ENCODE measurements around the gene GAS2L1. TPM values are rescaled to one million over a fixed set of nuclear protein-coding genes. Genes with fewer than 3 reads are reported as not detected.

The GAS2L1 gene
- total and polyA plus RNA-seq, 3 donors from 2014 or later = 84.9 to 197 (median 191) TPM

- Histone ChIP-seq H3K9me3 (no peaks in the 10 kb centered on the region), H3K27ac (no peak overlapping the region), H3K27me3 (no peaks in the 10 kb centered on the region), H3K36me3 (ENCODE audit: low read depth, missing control alignments) (no peaks in the 10 kb centered on the region), H3K4me3 (no peak overlapping the region), H3K4me1 (no peaks in the 10 kb centered on the region)
- TF ChIP-seq POLR2A (IDR thresholded peaks at IDR 0.05) (no peak), CTCF (IDR thresholded peaks at IDR 0.05) (no peak)
- WGBS, 2 donors = 86 to 94% methylated on average over 1 of the region's 1 CpG
- intact Hi-C loops (cut with DNase I; ENCODE audit: low total_unique reads) = no loop called here
- no peak for DNase-seq
Measured at GRCh38 chr22:29277927-29278326, 28.5 kb upstream of the GAS2L1 start.

- intact Hi-C loops (cut with DNase I; ENCODE audit: low total_unique reads) = no loop called here
- TF ChIP-seq CTCF (IDR thresholded peaks at IDR 0.05) = no peak
- TF ChIP-seq POLR2A (IDR thresholded peaks at IDR 0.05) = no peak
- 85 to 97% methylated on average over 3 of the region's 3 CpGs for WGBS, 2 donors
- no peak for DNase-seq
- H3K27me3 ChIP-seq = no peaks in the 10 kb centered on the region
- H3K4me1 ChIP-seq = no peaks in the 10 kb centered on the region
- no peak overlapping the region for H3K4me3 ChIP-seq
- H3K27ac ChIP-seq = no peak overlapping the region
- no peaks in the 10 kb centered on the region for H3K36me3 ChIP-seq (ENCODE audit: low read depth, missing control alignments)
- no peaks in the 10 kb centered on the region for H3K9me3 ChIP-seq
Measured at GRCh38 chr22:29284196-29284595, 22.3 kb upstream of the GAS2L1 start.

GRCh38 chr22:29288837-29289236 is 17.6 kb upstream of the GAS2L1 start:
- intact Hi-C loops (cut with DNase I; ENCODE audit: low total_unique reads) = no loop called here
- TF ChIP-seq POLR2A (IDR thresholded peaks at IDR 0.05) (no peak), CTCF (IDR thresholded peaks at IDR 0.05) (no peak)
- WGBS, 2 donors = 60 to 70% methylated on average over 2 of the region's 2 CpGs
- no peaks in the 10 kb centered on the region for H3K36me3 ChIP-seq (ENCODE audit: low read depth, missing control alignments)
- no peak overlapping the region for H3K27ac ChIP-seq
- no peaks in the 10 kb centered on the region for H3K4me1 ChIP-seq
- no peaks in the 10 kb centered on the region for H3K27me3 ChIP-seq
- no peak overlapping the region for H3K4me3 ChIP-seq
- no peaks in the 10 kb centered on the region for H3K9me3 ChIP-seq
- no peak for DNase-seq

- Histone ChIP-seq H3K36me3 (ENCODE audit: low read depth, missing control alignments) (no peaks in the 10 kb centered on the region), H3K27ac (no peak overlapping the region), H3K9me3 (no peaks in the 10 kb centered on the region), H3K27me3 (no peaks in the 10 kb centered on the region), H3K4me1 (no peaks in the 10 kb centered on the region), H3K4me3 (no peak overlapping the region)
- 63 to 72% methylated on average over 5 of the region's 5 CpGs for WGBS, 2 donors
- TF ChIP-seq POLR2A (IDR thresholded peaks at IDR 0.05) = no peak
- no peak for DNase-seq
- intact Hi-C loops (cut with DNase I; ENCODE audit: low total_unique reads) = no loop called here
Measured at GRCh38 chr22:29290061-29290460, 16.4 kb upstream of the GAS2L1 start.

- Histone ChIP-seq H3K27me3 (no peaks in the 10 kb centered on the region), H3K36me3 (ENCODE audit: low read depth, missing control alignments) (no peaks in the 10 kb centered on the region), H3K27ac (no peak overlapping the region), H3K4me3 (no peak overlapping the region), H3K4me1 (no peaks in the 10 kb centered on the region), H3K9me3 (no peaks in the 10 kb centered on the region)
- DNase-seq = no peak
- intact Hi-C loops (cut with DNase I; ENCODE audit: low total_unique reads) = no loop called here
- WGBS, 2 donors = 69 to 74% methylated on average over 7 of the region's 7 CpGs
- no peak for TF ChIP-seq POLR2A (IDR thresholded peaks at IDR 0.05)
- TF ChIP-seq CTCF (IDR thresholded peaks at IDR 0.05) = no peak
Measured at GRCh38 chr22:29291215-29291614, 15.2 kb upstream of the GAS2L1 start.
